Skeletal muscle tissue (tissue), 4 donors: ENCODE data around the gene FAM229B. TPM values are rescaled to one million over a fixed set of nuclear protein-coding genes. Genes with fewer than 3 reads are reported as not detected.
"Not testable (repeated sequence)": the region's sequence is repeated elsewhere in the genome, so short reads cannot be mapped to it uniquely, and the experiment has no call there.

ENCODE experiments used
- H3K27ac ChIP-seq: one replicate; pipeline ENCODE4 v1.7.0; 2013; ENCODE audit warnings: mild to moderate bottlenecking, low read depth, low read length, inconsistent platforms
- H3K27me3 ChIP-seq, 3 donors: one replicate each; pipeline ENCODE4 v1.7.0; 2013; ENCODE audit warnings: low read length in 3 of 3; ENCODE audit not compliant: control insufficient read depth in 3 of 3, insufficient read depth in 3 of 3
- H3K36me3 ChIP-seq, 3 donors: one replicate each; pipeline ENCODE4 v1.7.0; 2013; ENCODE audit warnings: low read length in 3 of 3; ENCODE audit not compliant: control insufficient read depth in 3 of 3, insufficient read depth in 3 of 3
- H3K4me1 ChIP-seq, 3 donors: one replicate each; pipeline ENCODE4 v1.7.0; 2013; ENCODE audit warnings: low read length in 3 of 3, mild to moderate bottlenecking in 3 of 3; ENCODE audit not compliant: control insufficient read depth in 3 of 3, insufficient read depth in 3 of 3
- H3K4me3 ChIP-seq, 3 donors: one replicate each; pipeline ENCODE4 v1.7.0; 2013; ENCODE audit warnings: low read length in 3 of 3
- H3K9ac ChIP-seq, 3 donors: one replicate each; pipeline ENCODE4 v1.7.0; 2013; ENCODE audit warnings: low read length in 3 of 3, mild to moderate bottlenecking in 3 of 3, moderate library complexity in 2 of 3, low read depth in 1 of 3
- H3K9me3 ChIP-seq, 3 donors: one replicate each; pipeline ENCODE4 v1.7.0; 2013; ENCODE audit warnings: low read length in 3 of 3; ENCODE audit not compliant: control insufficient read depth in 3 of 3
- total RNA-seq: library from RNA; depleted of rRNA; stranded (reverse); fragments of >200 nt; gene quantifications from one replicate; pipeline ENCODE4 v1.2.3, GENCODE V29; 2014
- donor health status: Osteomylitis.

The FAM229B gene
- total RNA-seq, 1 donor from 2014 or later, result 6.3 TPM

GRCh38 chr6:112044856-112045255 lies 42.5 kb upstream of the FAM229B start:
- Histone ChIP-seq H3K27ac (no peak overlapping the region), H3K27me3 (no peaks in the 10 kb centered on the region), H3K4me1 (peaks cover 3 to 11% (median 6%) of the 10 kb centered on the region in 3 donors), H3K36me3 (no peaks in the 10 kb centered on the region), H3K9me3 (no peaks in the 10 kb centered on the region), H3K4me3 (no peak overlapping the region), H3K9ac (no peak overlapping the region)

GRCh38 chr6:112047523-112047922 lies 39.9 kb upstream of the FAM229B start:
- not testable (repeated sequence) for H3K27ac ChIP-seq, H3K9me3 ChIP-seq, H3K27me3 ChIP-seq, H3K9ac ChIP-seq, H3K4me3 ChIP-seq, H3K36me3 ChIP-seq
- H3K4me1 ChIP-seq, result peaks cover 3 to 11% (median 5%) of the 10 kb centered on the region in 3 donors

GRCh38 chr6:112049026-112049799 lies 38.2 kb upstream of the FAM229B start:
- no peak overlapping the region for H3K9ac ChIP-seq
- no peaks in the 10 kb centered on the region for H3K36me3 ChIP-seq
- peaks cover 0 to 3% (median under 1%) of the 10 kb centered on the region in 3 donors for H3K4me1 ChIP-seq
- no peak overlapping the region for H3K4me3 ChIP-seq
- H3K9me3 ChIP-seq, result peaks cover 0 to 2% (median 0%) of the 10 kb centered on the region in 3 donors
- H3K27me3 ChIP-seq, result no peaks in the 10 kb centered on the region
- no peak overlapping the region for H3K27ac ChIP-seq

- Histone ChIP-seq H3K36me3 (no peaks in the 10 kb centered on the region), H3K9me3 (peaks cover 0 to 2% (median 0%) of the 10 kb centered on the region in 3 donors), H3K27ac (no peak overlapping the region)
Measured at GRCh38 chr6:112049996-112050395, 37.4 kb upstream of the FAM229B start.

GRCh38 chr6:112050429-112050828 lies 37.0 kb upstream of the FAM229B start:
- Histone ChIP-seq H3K27me3 (no peaks in the 10 kb centered on the region), H3K36me3 (no peaks in the 10 kb centered on the region), H3K27ac (no peak overlapping the region), H3K4me3 (no peak overlapping the region), H3K4me1 (no peaks in the 10 kb centered on the region), H3K9me3 (peaks cover 0 to 2% (median 0%) of the 10 kb centered on the region in 3 donors), H3K9ac (no peak overlapping the region)

More at GRCh38 chr6:112049996-112050395, 37.4 kb upstream of the FAM229B start:
- Histone ChIP-seq H3K4me1 (peaks cover 0 to under 1% (median 0%) of the 10 kb centered on the region in 3 donors), H3K4me3 (no peak overlapping the region), H3K9ac (no peak overlapping the region), H3K27me3 (no peaks in the 10 kb centered on the region)

GRCh38 chr6:112051251-112051740 lies 36.1 kb upstream of the FAM229B start:
- H3K4me3 ChIP-seq, H3K27ac ChIP-seq, H3K4me1 ChIP-seq, H3K9me3 ChIP-seq, H3K36me3 ChIP-seq, H3K9ac ChIP-seq, H3K27me3 ChIP-seq: not testable (repeated sequence)

GRCh38 chr6:112054001-112054400 lies 33.4 kb upstream of the FAM229B start, which contains the start of gene CCN6:
CCN6 (plus strand) TSS chr6:112054104; CDS start chr6:112054358, 254 bp downstream.
- no peaks in the 10 kb centered on the region for H3K4me1 ChIP-seq
- no peaks in the 10 kb centered on the region for H3K27me3 ChIP-seq
- peaks cover 0 to 2% (median 0%) of the 10 kb centered on the region in 3 donors for H3K9me3 ChIP-seq
- no peak within 1 kb of the TSS for H3K27ac ChIP-seq
- H3K4me3 ChIP-seq, result no peak within 1 kb of the TSS
- H3K36me3 ChIP-seq, result no peaks in the 10 kb centered on the region
- no peak within 1 kb of the TSS for H3K9ac ChIP-seq

GRCh38 chr6:112054555-112055190 lies 32.7 kb upstream of the FAM229B start:
- no peaks in the 10 kb centered on the region for H3K36me3 ChIP-seq
- H3K27ac ChIP-seq, result no peak overlapping the region
- no peaks in the 10 kb centered on the region for H3K4me1 ChIP-seq
- no peak overlapping the region for H3K9ac ChIP-seq
- no peaks in the 10 kb centered on the region for H3K27me3 ChIP-seq
- H3K9me3 ChIP-seq, result peaks cover 0 to 2% (median 0%) of the 10 kb centered on the region in 3 donors
- no peak overlapping the region for H3K4me3 ChIP-seq

GRCh38 chr6:112058243-112059032 lies 29.0 kb upstream of the FAM229B start:
- Histone ChIP-seq H3K36me3 (no peaks in the 10 kb centered on the region), H3K27me3 (no peaks in the 10 kb centered on the region), H3K4me1 (no peaks in the 10 kb centered on the region), H3K9me3 (no peaks in the 10 kb centered on the region), H3K4me3 (no peak overlapping the region), H3K9ac (no peak overlapping the region), H3K27ac (no peak overlapping the region)
